ENCODE measurements around the gene ZNF629.
"Not testable (repeated sequence)": the region's sequence is repeated elsewhere in the genome, so short reads cannot be mapped to it uniquely, and the experiment has no call there.

The ZNF629 gene

DNA sequence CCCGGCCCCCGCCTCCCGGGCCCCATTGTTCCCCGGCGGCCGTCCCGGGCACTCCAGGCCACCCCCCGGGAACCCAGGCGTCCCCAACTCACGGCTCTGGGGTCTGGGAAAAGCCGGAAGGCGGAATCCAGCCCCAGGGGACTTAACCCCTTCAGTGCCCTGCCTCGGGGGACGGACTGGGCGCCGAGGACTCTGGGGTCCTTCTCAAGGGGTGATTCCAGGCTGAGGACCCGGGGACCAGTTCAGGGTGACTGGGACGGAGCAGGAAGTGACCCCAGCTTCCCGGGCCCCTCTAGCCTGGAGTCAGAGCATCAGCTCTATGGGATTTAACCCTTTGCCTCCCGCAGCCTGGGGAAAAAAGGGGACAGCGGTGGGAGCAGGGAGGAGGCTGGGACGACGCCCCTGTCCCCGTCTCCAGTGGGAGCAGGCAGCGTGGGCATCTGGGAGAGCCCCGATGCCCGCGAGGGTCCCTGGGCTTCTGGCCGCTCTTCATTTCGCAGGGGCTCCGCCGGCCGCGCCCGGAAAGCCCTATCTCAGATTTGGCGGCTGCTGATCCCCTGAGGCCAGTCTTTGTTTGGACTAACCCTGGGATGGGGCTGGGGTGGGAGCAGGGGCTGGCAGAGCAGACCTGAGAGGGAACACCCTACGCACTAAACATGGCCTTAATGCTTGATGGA, at the start of gene ZNF629:
TSS of gene ZNF629 (minus strand) at position 270 of the 677 bp plus-strand sequence. CDS start 2,723 bp downstream, outside the sequence.
- FAIRE-seq: no peak
- DNase-seq (ENCODE audit: extremely low spot score, insufficient read length, low read depth): no peak

- DNase-seq (ENCODE audit: extremely low spot score, insufficient read length, low read depth) (no peak), FAIRE-seq (no peak)
These were observed 47.2 kb upstream of the ZNF629 start for GRCh38 chr16:30834130-30834740.

GRCh38 chr16:30830072-30830417, 43.0 kb upstream of the ZNF629 start:
- DNase-seq (ENCODE audit: extremely low spot score, insufficient read length, low read depth) (no peak), FAIRE-seq (no peak)

DNA sequence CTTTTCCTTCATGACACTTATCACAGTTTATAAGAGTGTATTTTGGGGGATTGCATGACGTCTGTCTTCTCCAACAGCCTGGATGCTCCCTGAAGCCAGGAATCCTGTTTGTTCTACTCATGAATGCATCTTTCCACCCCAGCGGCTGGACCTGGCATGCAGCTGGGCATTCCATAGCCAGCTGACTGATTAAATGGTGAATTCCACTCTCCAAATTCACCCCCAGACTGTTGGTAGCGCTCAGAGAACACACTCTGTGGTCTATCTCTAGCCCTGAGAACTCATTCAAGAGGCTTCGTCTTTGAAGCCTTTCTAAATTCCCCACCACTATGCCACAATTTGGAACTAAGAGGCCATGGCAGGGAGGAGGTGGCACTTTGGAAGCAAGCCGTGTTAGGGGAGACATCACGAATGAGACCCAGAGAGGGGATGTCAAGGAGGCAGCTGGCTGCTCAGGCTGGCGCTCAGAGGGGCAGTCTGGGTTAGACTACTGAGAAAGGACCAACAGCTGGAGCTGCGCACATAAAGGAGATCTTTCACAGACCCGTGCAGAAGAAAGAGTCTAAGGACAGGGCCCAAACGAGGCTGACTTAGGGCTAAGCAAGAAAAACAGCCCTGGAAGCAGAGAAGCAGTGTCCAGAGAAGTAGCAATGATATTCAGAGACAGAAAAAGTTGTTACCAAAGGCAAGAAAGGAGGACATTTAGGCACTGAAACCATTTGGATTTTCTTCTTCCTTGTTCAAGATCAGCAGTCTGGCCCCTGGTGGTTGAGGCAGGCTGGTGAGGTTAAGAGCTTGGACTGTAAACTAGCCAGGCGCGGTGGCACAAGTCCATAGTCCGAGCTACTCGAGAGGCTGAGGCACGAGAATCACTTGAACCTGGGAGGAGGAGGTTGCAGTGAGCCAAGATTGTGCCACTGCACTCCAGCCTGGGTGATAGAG, 42.4 kb upstream of the ZNF629 start:
- FAIRE-seq: no peak

DNA sequence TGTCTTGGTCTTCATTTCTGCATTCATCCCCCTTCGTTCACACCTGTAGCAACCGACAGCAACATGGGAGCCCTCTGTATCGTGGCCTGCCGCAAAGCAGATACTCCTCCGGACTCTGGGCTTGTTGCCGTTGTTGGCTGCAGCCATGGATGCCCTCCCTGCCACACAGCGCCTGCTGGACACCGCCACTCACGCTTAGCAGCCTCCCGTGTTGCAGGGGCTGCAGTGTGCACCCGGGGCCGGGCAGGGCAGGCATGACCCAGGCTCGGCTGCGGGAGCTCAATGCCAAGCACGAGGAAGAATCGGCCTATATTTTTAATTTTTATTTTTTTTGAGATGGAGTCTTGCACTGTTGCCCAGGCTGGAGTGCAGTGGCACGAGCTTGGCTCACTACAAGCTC, 34.9 kb upstream of the ZNF629 start:
- DNase-seq (ENCODE audit: extremely low spot score, insufficient read length, low read depth) (no peak), FAIRE-seq (no peak)

More for the DNA sequence above, 42.4 kb upstream of the ZNF629 start:
- DNase-seq (ENCODE audit: extremely low spot score, insufficient read length, low read depth): no peak

- not testable (repeated sequence) for DNase-seq (ENCODE audit: extremely low spot score, insufficient read length, low read depth); FAIRE-seq
These were observed 34.4 kb upstream of the ZNF629 start for GRCh38 chr16:30821441-30821840.

- FAIRE-seq (no peak), DNase-seq (ENCODE audit: extremely low spot score, insufficient read length, low read depth) (no peak)
These were observed 34.0 kb upstream of the ZNF629 start for GRCh38 chr16:30820952-30821421.

DNA sequence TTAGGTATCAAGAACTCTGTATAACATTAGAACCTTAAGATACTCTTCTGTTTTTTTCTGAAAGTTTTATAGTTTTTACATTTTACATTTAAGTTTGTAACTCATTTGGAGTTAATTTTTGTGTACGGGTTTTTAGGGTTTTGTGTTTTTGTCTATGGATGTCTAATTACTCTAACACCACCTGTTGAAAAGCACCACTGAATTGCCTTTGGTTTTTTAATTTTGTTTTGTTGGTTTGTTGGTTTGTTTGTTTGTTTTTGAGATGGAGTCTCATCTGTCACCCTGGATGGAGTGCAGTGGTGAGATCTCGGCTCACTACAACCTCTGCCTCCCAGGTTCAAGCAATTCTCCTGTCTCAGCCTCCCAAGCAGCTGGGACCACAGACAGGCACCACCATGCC, 29.8 kb upstream of the ZNF629 start:
- DNase-seq (ENCODE audit: extremely low spot score, insufficient read length, low read depth) (no peak), FAIRE-seq (no peak)

GRCh38 chr16:30813821-30814189, 26.8 kb upstream of the ZNF629 start:
- DNase-seq (ENCODE audit: extremely low spot score, insufficient read length, low read depth): no peak

GRCh38 chr16:30809675-30810074, 22.7 kb upstream of the ZNF629 start:
- not testable (repeated sequence) for FAIRE-seq; DNase-seq (ENCODE audit: extremely low spot score, insufficient read length, low read depth)

More at GRCh38 chr16:30813821-30814189, 26.8 kb upstream of the ZNF629 start:
- FAIRE-seq: no peak

DNA sequence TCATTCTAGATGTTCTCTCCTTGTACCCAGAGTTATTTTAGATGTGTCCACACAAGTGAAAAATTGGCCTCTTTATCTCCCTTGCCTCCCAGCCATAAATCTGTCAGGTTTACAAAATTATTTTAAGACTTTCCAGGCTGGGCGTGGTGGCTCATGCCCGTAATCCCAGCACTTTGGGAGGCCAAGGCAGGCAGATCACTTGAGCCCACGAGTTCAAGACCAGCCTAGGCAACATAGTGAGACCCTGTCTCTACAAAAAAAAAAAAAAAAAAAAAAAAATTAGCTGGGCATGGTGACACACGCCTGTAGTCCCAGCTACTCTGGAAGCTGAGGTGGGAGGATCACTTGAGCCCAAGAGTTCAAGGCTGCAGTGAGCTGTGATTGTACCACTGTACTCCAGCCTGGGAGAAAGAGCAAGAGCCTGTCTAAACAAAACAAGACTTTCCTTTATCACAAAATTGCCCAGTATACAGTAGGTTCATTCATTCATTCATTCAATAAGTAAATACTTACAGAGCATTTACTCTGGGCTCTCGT, 22.0 kb upstream of the ZNF629 start:
- FAIRE-seq; DNase-seq (ENCODE audit: extremely low spot score, insufficient read length, low read depth): not testable (repeated sequence)

DNA sequence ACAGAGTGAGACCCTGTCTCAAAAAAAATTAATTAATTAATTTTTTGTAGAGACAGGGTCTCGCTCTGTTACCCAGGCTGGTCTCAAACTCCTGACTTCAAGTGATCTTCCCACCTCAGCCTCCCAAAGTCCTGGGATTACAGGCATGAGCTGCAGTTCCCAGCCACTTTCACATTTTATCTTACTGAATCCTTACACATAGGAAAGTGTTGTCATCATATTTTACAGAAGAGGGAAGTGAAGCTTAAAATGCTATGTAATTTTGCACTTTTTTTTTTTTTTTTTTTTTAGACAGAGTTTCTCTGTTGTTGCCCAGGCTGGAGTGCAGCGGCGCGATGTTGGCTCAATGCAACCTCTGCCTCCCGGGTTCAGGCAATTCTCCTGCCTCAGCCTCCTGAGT, 21.1 kb upstream of the ZNF629 start:
- FAIRE-seq (no peak), DNase-seq (ENCODE audit: extremely low spot score, insufficient read length, low read depth) (no peak)

DNA sequence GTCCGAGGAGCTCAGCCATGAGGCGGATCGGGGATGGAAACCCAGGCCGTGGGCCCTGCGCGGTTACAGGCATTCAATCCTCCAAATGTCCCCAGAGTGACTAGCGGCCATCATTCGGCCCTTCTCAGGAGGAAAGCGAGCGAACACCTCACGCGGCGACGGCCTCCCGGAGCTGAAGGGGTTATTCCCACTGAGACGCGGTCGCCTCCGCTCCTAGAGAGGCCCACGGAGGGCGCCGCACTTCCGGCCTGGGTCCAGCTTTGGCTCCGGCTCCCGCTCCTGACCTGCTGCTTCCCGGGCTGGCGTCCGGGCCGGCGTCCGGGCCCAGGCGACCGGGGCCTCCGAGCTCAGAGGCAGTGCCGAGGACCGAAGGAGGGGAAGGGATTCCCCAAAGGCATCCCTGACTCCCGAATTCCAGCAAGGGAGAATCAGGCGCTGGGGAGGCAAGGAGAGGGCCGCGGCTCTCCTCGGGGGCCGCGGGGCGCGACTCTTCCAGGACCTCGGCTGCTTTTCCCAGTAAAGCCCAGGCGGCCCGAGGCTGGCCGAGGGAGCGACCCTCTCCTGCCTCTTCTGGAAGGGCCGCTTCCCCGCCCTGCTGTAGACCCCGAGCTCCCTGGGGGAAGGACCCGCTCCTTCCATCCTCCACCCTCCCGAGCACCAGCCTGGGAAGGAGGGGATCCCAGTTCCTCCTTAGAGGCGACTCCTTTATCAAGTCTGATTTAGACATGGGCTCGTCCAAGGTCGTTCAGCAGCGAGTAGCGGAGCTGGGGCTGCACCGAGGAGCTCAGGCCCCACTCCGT, 18.6 kb upstream of the ZNF629 start:
- FAIRE-seq (no peak), DNase-seq (ENCODE audit: extremely low spot score, insufficient read length, low read depth) (no peak)

- FAIRE-seq (no peak), DNase-seq (ENCODE audit: extremely low spot score, insufficient read length, low read depth) (no peak)
These were observed 18.0 kb upstream of the ZNF629 start for GRCh38 chr16:30805056-30805369.

DNA sequence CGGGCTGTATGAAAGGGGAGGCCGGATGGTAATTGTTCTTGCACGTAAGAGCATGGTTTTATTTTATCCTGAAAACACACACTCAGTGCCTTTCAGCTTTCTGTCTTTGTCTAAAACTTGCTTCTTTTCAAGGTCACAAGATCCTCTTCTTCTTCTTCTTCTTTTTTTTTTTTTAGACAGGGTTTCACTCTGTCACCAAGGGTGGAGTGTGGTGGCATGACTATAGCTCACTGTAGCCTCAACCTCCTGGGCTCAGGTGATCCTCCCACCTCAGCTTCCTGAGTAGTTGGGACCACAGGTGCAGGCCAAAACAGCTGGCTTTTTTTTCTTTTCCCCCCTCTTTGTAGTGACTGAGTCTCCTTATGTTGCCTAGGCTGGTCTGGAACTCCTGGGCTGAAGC, 15.9 kb upstream of the ZNF629 start:
- FAIRE-seq (no peak), DNase-seq (ENCODE audit: extremely low spot score, insufficient read length, low read depth) (no peak)

GRCh38 chr16:30797670-30798309, 10.8 kb upstream of the ZNF629 start:
- no peak for FAIRE-seq
- no peak for DNase-seq (ENCODE audit: extremely low spot score, insufficient read length, low read depth)

DNA sequence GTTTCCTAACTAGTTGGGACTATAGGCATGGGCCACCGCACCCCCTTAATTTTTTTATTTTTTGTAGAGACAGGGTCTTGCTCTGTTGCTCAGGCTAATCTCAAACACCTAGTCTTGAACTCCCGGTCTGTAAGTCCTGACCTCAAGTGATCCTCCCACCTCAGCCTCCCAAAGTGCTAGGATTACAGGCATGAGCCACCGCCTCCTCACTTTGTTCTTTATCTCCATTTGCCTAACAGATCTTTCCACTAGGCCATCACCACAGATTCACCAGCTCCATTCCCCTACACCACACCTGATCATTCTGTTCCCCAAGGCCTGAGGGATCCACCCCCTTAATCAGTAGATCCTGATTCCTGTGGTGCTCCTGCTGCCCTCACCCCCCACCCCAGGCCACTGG, 7.6 kb upstream of the ZNF629 start:
- no peak for FAIRE-seq

GRCh38 chr16:30793508-30794069, 6.6 kb upstream of the ZNF629 start:
- DNase-seq (ENCODE audit: extremely low spot score, insufficient read length, low read depth) (no peak), FAIRE-seq (no peak)

More for the DNA sequence above, 7.6 kb upstream of the ZNF629 start:
- no peak for DNase-seq (ENCODE audit: extremely low spot score, insufficient read length, low read depth)
